ENCODE data around the gene CCBE1.

CCBE1 gene

GRCh38 chr18:59721211-59721610 is 24.0 kb upstream of the CCBE1 start:
- Histone ChIP-seq H2BK12ac (ENCODE audit: low read length) (no peak overlapping the region), H4K8ac (ENCODE audit: low read depth, low read length) (no peak overlapping the region), H3K4me2 (ENCODE audit: insufficient read depth, low read length, poor library complexity, severe bottlenecking) (no peak overlapping the region), H3K4me1 (ENCODE audit: control insufficient read depth in 2 of 2, insufficient read depth in 1 of 2, low read depth in 1 of 2, low read length in 2 of 2) (no peaks in the 10 kb centered on the region), H3K4me3 (ENCODE audit: low read length in 2 of 2) (no peak overlapping the region), H3K79me1 (ENCODE audit: low read depth, low read length) (no peaks in the 10 kb centered on the region), H3K36me3 (replicated peaks in 1 of 2; ENCODE audit: control insufficient read depth in 2 of 2, insufficient read depth in 2 of 2, low read length in 2 of 2) (no peaks in the 10 kb centered on the region), H3K14ac (ENCODE audit: low read length) (no peak overlapping the region), H2AFZ (ENCODE audit: low read length) (no peak overlapping the region), H3K23ac (ENCODE audit: low read depth, low read length, poor library complexity) (no peak overlapping the region), H3K9ac (ENCODE audit: low read depth, low read length, poor library complexity) (no peak overlapping the region), H3K4ac (ENCODE audit: low read length) (no peak overlapping the region), H2BK15ac (ENCODE audit: low read length) (no peak overlapping the region), H3K9me3 (replicated peaks in 1 of 2; ENCODE audit: control insufficient read depth in 2 of 2, insufficient read depth in 1 of 2, low read depth in 1 of 2, low read length in 2 of 2) (no peaks in the 10 kb centered on the region), H4K91ac (ENCODE audit: low read depth, low read length, poor library complexity) (no peak overlapping the region), H2BK120ac (ENCODE audit: low read depth, low read length) (no peak overlapping the region), H2BK5ac (ENCODE audit: low read length) (no peak overlapping the region), H2AK5ac (ENCODE audit: low read depth, low read length) (no peak overlapping the region), H3K18ac (ENCODE audit: low read length) (no peak overlapping the region), H3K27me3 (ENCODE audit: control insufficient read depth in 3 of 3, insufficient read depth in 3 of 3, low read depth in 1 of 3, low read length in 3 of 3) (no peaks in the 10 kb centered on the region), H3K27ac (replicated peaks; ENCODE audit: low read length) (no peak overlapping the region)
- WGBS, 2 donors (ENCODE audit: extremely low coverage in 2 of 2, insufficient read length in 2 of 2, insufficient replicate concordance in 1 of 2), result no CpG with 5 or more reads among the region's 2 CpGs
- DNase-seq (ENCODE audit: low spot score), result no peak

GRCh38 chr18:59719544-59720181 is 22.4 kb upstream of the CCBE1 start:
- Histone ChIP-seq H4K8ac (ENCODE audit: low read depth, low read length) (no peak overlapping the region), H2BK15ac (ENCODE audit: low read length) (no peak overlapping the region), H2BK120ac (ENCODE audit: low read depth, low read length) (no peak overlapping the region), H3K14ac (ENCODE audit: low read length) (no peak overlapping the region), H3K27ac (replicated peaks; ENCODE audit: low read length) (no peak overlapping the region), H3K4me2 (ENCODE audit: insufficient read depth, low read length, poor library complexity, severe bottlenecking) (no peak overlapping the region), H2BK12ac (ENCODE audit: low read length) (no peak overlapping the region), H3K4me1 (ENCODE audit: control insufficient read depth in 2 of 2, insufficient read depth in 1 of 2, low read depth in 1 of 2, low read length in 2 of 2) (no peaks in the 10 kb centered on the region), H2AFZ (ENCODE audit: low read length) (no peak overlapping the region), H3K4me3 (ENCODE audit: low read length in 2 of 2) (no peak overlapping the region), H3K27me3 (ENCODE audit: control insufficient read depth in 3 of 3, insufficient read depth in 3 of 3, low read depth in 1 of 3, low read length in 3 of 3) (no peaks in the 10 kb centered on the region), H3K4ac (ENCODE audit: low read length) (no peak overlapping the region), H3K23ac (ENCODE audit: low read depth, low read length, poor library complexity) (no peak overlapping the region), H3K36me3 (replicated peaks in 1 of 2; ENCODE audit: control insufficient read depth in 2 of 2, insufficient read depth in 2 of 2, low read length in 2 of 2) (no peaks in the 10 kb centered on the region), H2AK5ac (ENCODE audit: low read depth, low read length) (no peak overlapping the region), H4K91ac (ENCODE audit: low read depth, low read length, poor library complexity) (no peak overlapping the region), H3K9me3 (replicated peaks in 1 of 2; ENCODE audit: control insufficient read depth in 2 of 2, insufficient read depth in 1 of 2, low read depth in 1 of 2, low read length in 2 of 2) (no peaks in the 10 kb centered on the region), H3K18ac (ENCODE audit: low read length) (no peak overlapping the region), H3K9ac (ENCODE audit: low read depth, low read length, poor library complexity) (no peak overlapping the region), H2BK5ac (ENCODE audit: low read length) (no peak overlapping the region), H3K79me1 (ENCODE audit: low read depth, low read length) (no peaks in the 10 kb centered on the region)
- no CpG with 5 or more reads among the region's 3 CpGs for WGBS, 2 donors (ENCODE audit: extremely low coverage in 2 of 2, insufficient read length in 2 of 2, insufficient replicate concordance in 1 of 2)
- DNase-seq (ENCODE audit: low spot score), result no peak

GRCh38 chr18:59718464-59719157 is 21.4 kb upstream of the CCBE1 start:
- H2BK12ac ChIP-seq (ENCODE audit: low read length), result no peak overlapping the region
- H3K27me3 ChIP-seq (ENCODE audit: control insufficient read depth in 3 of 3, insufficient read depth in 3 of 3, low read depth in 1 of 3, low read length in 3 of 3), result no peaks in the 10 kb centered on the region
- H3K23ac ChIP-seq (ENCODE audit: low read depth, low read length, poor library complexity), result no peak overlapping the region
- no peak overlapping the region for H2BK5ac ChIP-seq (ENCODE audit: low read length)
- no peaks in the 10 kb centered on the region for H3K36me3 ChIP-seq (replicated peaks in 1 of 2; ENCODE audit: control insufficient read depth in 2 of 2, insufficient read depth in 2 of 2, low read length in 2 of 2)
- DNase-seq (ENCODE audit: low spot score), result no peak
- H2BK120ac ChIP-seq (ENCODE audit: low read depth, low read length), result no peak overlapping the region
- H4K8ac ChIP-seq (ENCODE audit: low read depth, low read length), result no peak overlapping the region
- no peaks in the 10 kb centered on the region for H3K9me3 ChIP-seq (replicated peaks in 1 of 2; ENCODE audit: control insufficient read depth in 2 of 2, insufficient read depth in 1 of 2, low read depth in 1 of 2, low read length in 2 of 2)
- H3K4me1 ChIP-seq (ENCODE audit: control insufficient read depth in 2 of 2, insufficient read depth in 1 of 2, low read depth in 1 of 2, low read length in 2 of 2), result no peaks in the 10 kb centered on the region
- no peak overlapping the region for H4K91ac ChIP-seq (ENCODE audit: low read depth, low read length, poor library complexity)
- H3K4me2 ChIP-seq (ENCODE audit: insufficient read depth, low read length, poor library complexity, severe bottlenecking), result no peak overlapping the region
- WGBS, 2 donors (ENCODE audit: extremely low coverage in 2 of 2, insufficient read length in 2 of 2, insufficient replicate concordance in 1 of 2), result no CpG with 5 or more reads among the region's 7 CpGs
- no peaks in the 10 kb centered on the region for H3K79me1 ChIP-seq (ENCODE audit: low read depth, low read length)
- H3K4me3 ChIP-seq (ENCODE audit: low read length in 2 of 2), result no peak overlapping the region
- H2AFZ ChIP-seq (ENCODE audit: low read length), result no peak overlapping the region
- H2BK15ac ChIP-seq (ENCODE audit: low read length), result no peak overlapping the region
- H3K18ac ChIP-seq (ENCODE audit: low read length), result no peak overlapping the region
- no peak overlapping the region for H3K27ac ChIP-seq (replicated peaks; ENCODE audit: low read length)
- no peak overlapping the region for H2AK5ac ChIP-seq (ENCODE audit: low read depth, low read length)
- no peak overlapping the region for H3K9ac ChIP-seq (ENCODE audit: low read depth, low read length, poor library complexity)
- H3K4ac ChIP-seq (ENCODE audit: low read length), result no peak overlapping the region
- H3K14ac ChIP-seq (ENCODE audit: low read length), result no peak overlapping the region

GRCh38 chr18:59718108-59718463 is 20.9 kb upstream of the CCBE1 start:
- H2BK12ac ChIP-seq (ENCODE audit: low read length), result no peak overlapping the region
- no peaks in the 10 kb centered on the region for H3K27me3 ChIP-seq (ENCODE audit: control insufficient read depth in 3 of 3, insufficient read depth in 3 of 3, low read depth in 1 of 3, low read length in 3 of 3)
- no peak overlapping the region for H3K23ac ChIP-seq (ENCODE audit: low read depth, low read length, poor library complexity)
- WGBS, 2 donors (ENCODE audit: extremely low coverage in 2 of 2, insufficient read length in 2 of 2, insufficient replicate concordance in 1 of 2), result no CpG with 5 or more reads among the region's 3 CpGs
- no peak overlapping the region for H4K8ac ChIP-seq (ENCODE audit: low read depth, low read length)
- H3K14ac ChIP-seq (ENCODE audit: low read length), result no peak overlapping the region
- H3K79me1 ChIP-seq (ENCODE audit: low read depth, low read length), result no peaks in the 10 kb centered on the region
- no peak overlapping the region for H4K91ac ChIP-seq (ENCODE audit: low read depth, low read length, poor library complexity)
- no peak overlapping the region for H3K9ac ChIP-seq (ENCODE audit: low read depth, low read length, poor library complexity)
- no peak overlapping the region for H3K4me2 ChIP-seq (ENCODE audit: insufficient read depth, low read length, poor library complexity, severe bottlenecking)
- no peak overlapping the region for H2BK15ac ChIP-seq (ENCODE audit: low read length)
- H3K4me3 ChIP-seq (ENCODE audit: low read length in 2 of 2), result no peak overlapping the region
- H2BK5ac ChIP-seq (ENCODE audit: low read length), result no peak overlapping the region
- no peak for DNase-seq (ENCODE audit: low spot score)
- H2AK5ac ChIP-seq (ENCODE audit: low read depth, low read length), result no peak overlapping the region
- H3K18ac ChIP-seq (ENCODE audit: low read length), result no peak overlapping the region
- H3K4ac ChIP-seq (ENCODE audit: low read length), result no peak overlapping the region
- H2AFZ ChIP-seq (ENCODE audit: low read length), result no peak overlapping the region
- no peaks in the 10 kb centered on the region for H3K9me3 ChIP-seq (replicated peaks in 1 of 2; ENCODE audit: control insufficient read depth in 2 of 2, insufficient read depth in 1 of 2, low read depth in 1 of 2, low read length in 2 of 2)
- H2BK120ac ChIP-seq (ENCODE audit: low read depth, low read length), result no peak overlapping the region
- H3K4me1 ChIP-seq (ENCODE audit: control insufficient read depth in 2 of 2, insufficient read depth in 1 of 2, low read depth in 1 of 2, low read length in 2 of 2), result no peaks in the 10 kb centered on the region
- H3K36me3 ChIP-seq (replicated peaks in 1 of 2; ENCODE audit: control insufficient read depth in 2 of 2, insufficient read depth in 2 of 2, low read length in 2 of 2), result no peaks in the 10 kb centered on the region
- H3K27ac ChIP-seq (replicated peaks; ENCODE audit: low read length), result no peak overlapping the region
